GM12878 (cell line): Measurements from ENCODE around the gene GREM1. TPM values are rescaled to one million over a fixed set of nuclear protein-coding genes. Genes with fewer than 3 reads are reported as not detected.

Source experiments
- ATAC-seq: fragments of 200-7000 bp; cut with Tn5 transposase; 3 replicates; pipeline ENCODE4 v1.9.1; 2020; ENCODE audit warnings: mild to moderate bottlenecking, moderate library complexity
- BruUV-seq: library from RNA; stranded (reverse); fragments of 400-500 nt; replicated peaks from 2 replicates; lab custom pipeline; 2021; lab: Mats Ljungman, UMichigan
- CTCF ChIA-PET: fragments of 300-600 bp; sonication (Branson Sonifier 250); formaldehyde crosslinking; extraction: SDS; loops from one replicate; lab custom pipeline; 2021; ENCODE audit warnings: inconsistent platforms; lab: Yijun Ruan, JAX
- POLR2A ChIA-PET: fragments of 350-600 bp; formaldehyde crosslinking; extraction: SDS; loops from one replicate; lab custom pipeline; 2021; ENCODE audit warnings: inconsistent platforms; lab: Charles Lee
- RAD21 ChIA-PET: fragments of 300-600 bp; sonication (Branson Sonifier 250); formaldehyde crosslinking; loops from one replicate; lab custom pipeline; 2023; ENCODE audit warnings: antibody characterized with exemption; ENCODE audit not compliant: unreplicated experiment; lab: Charles Lee
- SMC1A ChIA-PET: fragments of 300-600 bp; sonication (Branson Sonifier 250); formaldehyde crosslinking; loops from one replicate; lab custom pipeline; 2023; ENCODE audit not compliant: unreplicated experiment, uncharacterized antibody; lab: Charles Lee
- DNase-seq: peaks from one replicate; pipeline ENCODE4 v3.0.0-alpha.2; 2011; ENCODE audit warnings: low read depth, low spot score
- FAIRE-seq: peaks from 3 replicates; lab custom pipeline; 2011; peaks lifted over from hg19 to GRCh38; lab: Jason Lieb, UNC
- H2AFZ ChIP-seq: 2 replicates; pipeline ENCODE4 v1.6.0; 2011; ENCODE audit warnings: low read depth, low read length, control low read depth; ENCODE audit not compliant: control insufficient read depth
- H3K27ac ChIP-seq: 2 replicates; pipeline ENCODE4 v1.5.1; 2011; ENCODE audit warnings: control low read depth; ENCODE audit not compliant: control insufficient read depth, insufficient read depth
- H3K27me3 ChIP-seq, 2 experiments: replicated peaks in 1 of 2; 2 replicates each; pipeline versions ENCODE4 v1.6.0 to v1.6.1; 2011; ENCODE audit warnings: low read length in 1 of 2; ENCODE audit not compliant: control insufficient read depth in 2 of 2, insufficient read depth in 2 of 2
- H3K36me3 ChIP-seq, 2 experiments: 2 replicates each; pipeline ENCODE4 v1.5.1; 2011; ENCODE audit warnings: low read length in 1 of 2; ENCODE audit not compliant: control insufficient read depth in 2 of 2, insufficient read depth in 2 of 2
- H3K4me1 ChIP-seq: 2 replicates; pipeline ENCODE4 v1.6.1; 2011; ENCODE audit warnings: mild to moderate bottlenecking, low read length, moderate library complexity, mixed read lengths; ENCODE audit not compliant: control insufficient read depth, insufficient read depth
- H3K4me2 ChIP-seq: 2 replicates; pipeline ENCODE4 v1.6.0; 2011; ENCODE audit warnings: control low read depth; ENCODE audit not compliant: control insufficient read depth, insufficient read depth
- H3K4me3 ChIP-seq: fragments of 200-600 bp; sonication (generic); 2 replicates; pipeline ENCODE4 v1.5.1; 2016
- H3K79me2 ChIP-seq: 2 replicates; pipeline ENCODE4 v1.6.0; 2011; ENCODE audit warnings: low read length; ENCODE audit not compliant: control insufficient read depth, insufficient read depth
- H3K9ac ChIP-seq: 2 replicates; pipeline ENCODE4 v1.8.0; 2011; ENCODE audit warnings: low read length, control low read depth, mixed read lengths; ENCODE audit not compliant: control insufficient read depth, insufficient read depth
- H3K9me3 ChIP-seq: replicated peaks from 3 replicates; pipeline ENCODE4 v1.5.1; 2011; ENCODE audit warnings: mild to moderate bottlenecking, low read length; ENCODE audit not compliant: control insufficient read depth, insufficient read depth
- H4K20me1 ChIP-seq: 2 replicates; pipeline ENCODE4 v1.6.0; 2011; ENCODE audit not compliant: control insufficient read depth, insufficient read depth
- BRCA1 ChIP-seq: IDR thresholded peaks from 2 replicates; pipeline ENCODE4 v1.6.1; 2011; ENCODE audit warnings: low read depth, low read length, improper control_type of control experiment
- CHD1 ChIP-seq: IDR thresholded peaks from 2 replicates; pipeline ENCODE4 v1.6.1; 2012; ENCODE audit warnings: low read depth, low read length, improper control_type of control experiment
- NKRF ChIP-seq: fragments of 450-650 bp; conservative IDR thresholded peaks from 2 replicates; pipeline ENCODE4 v1.6.1; 2017; ENCODE audit warnings: mild to moderate bottlenecking, moderate library complexity
- NR2F1 ChIP-seq: fragments of 450-650 bp; conservative IDR thresholded peaks from 2 replicates; pipeline ENCODE4 v1.6.1; 2017; ENCODE audit warnings: mild to moderate bottlenecking
- SREBF1 ChIP-seq: IDR thresholded peaks from 2 replicates; pipeline ENCODE4 v1.6.1; 2012; ENCODE audit warnings: mild to moderate bottlenecking, low read length
- TCF12 ChIP-seq: IDR thresholded peaks from 2 replicates; pipeline ENCODE4 v1.6.1; 2011; ENCODE audit warnings: low read depth, mild to moderate bottlenecking, low read length
- ZBTB40 ChIP-seq: fragments of 450-650 bp; IDR thresholded peaks from 2 replicates; pipeline ENCODE4 v1.6.1; 2016; ENCODE audit warnings: mild to moderate bottlenecking, moderate library complexity, borderline replicate concordance
- WGBS: methylation state at CpG from one replicate; pipeline ENCODE4 v1.1.6; 2016; ENCODE audit warnings: low lambda C conversion rate; ENCODE audit not compliant: insufficient replicate concordance, insufficient coverage; ENCODE audit errors: missing lambda C conversion rate; 5-methylcytosine and 5-hydroxymethylcytosine counted together
- in situ Hi-C: fragments of 300-500 bp; cut with MboI; formaldehyde crosslinking; loops from 9 replicates; pipeline ENCODE4 v1.14.3; 2018; ENCODE audit warnings: mixed read lengths
- intact Hi-C: fragments of 100-400 bp; cut with micrococcal nuclease; formaldehyde crosslinking; loops from one replicate; pipeline ENCODE4 v1.14.2; 2022; ENCODE audit not compliant: unreplicated experiment
- polyA plus RNA-seq, 11 experiments: library from polyadenylated mRNA; depleted of rRNA in 4 of 11; unstranded in 6 of 11; stranded (reverse) in 5 of 11; fragments of >200 nt; fragmentation: Nextera tagmentation in 4 of 11; fragmentation: Illumina TruSeq in 1 of 11; extraction: Ambion mirVana in 4 of 11; extraction: Trizol in 1 of 11; gene quantifications; 1 replicate in 1 of 11; 2 replicates in 10 of 11; pipeline versions ENCODE4 v1.2.1 to v1.2.3, GENCODE V29; 2011 to 2016; ENCODE audit warnings: inconsistent platforms in 2 of 11, missing spikeins in 2 of 11, low read depth in 1 of 11
- total RNA-seq, 4 experiments: library from RNA; depleted of rRNA in 3 of 4; stranded (reverse); fragments of >200 nt in 3 of 4; fragmentation: Illumina TruSeq in 1 of 4; extraction: Trizol in 1 of 4; gene quantifications; 2 replicates each; pipeline versions ENCODE4 v1.2.1 to v1.2.3, GENCODE V29; 2013 to 2021

The GREM1 gene
- total and polyA plus RNA-seq, 10 of the 15 experiments (the other 5 are each of a cell fraction or from before 2014, with no cell fraction given), result 0.08 to 0.36 (median 0.08) TPM; not detected in 7

- TF ChIP-seq ZBTB40, result no peak
- no peak for TF ChIP-seq NR2F1
- no peak for TF ChIP-seq SREBF1
- no peak for TF ChIP-seq TCF12
These were observed 72.7 kb downstream of the GREM1 start (continued) for GRCh38 chr15:32790352-32790999.

- ATAC-seq, result no peak
- Histone ChIP-seq H3K79me2 (no peaks in the 10 kb centered on the region), H3K36me3 (no peaks in the 10 kb centered on the region), H3K9me3 (no peaks in the 10 kb centered on the region), H3K9ac (no peak overlapping the region), H3K27ac (no peak overlapping the region), H3K4me3 (no peak overlapping the region), H3K27me3 (peaks cover 0 to 2% of the 10 kb centered on the region in 2 experiments; a peak in 2 of 4 replicates), H3K4me2 (no peak overlapping the region), H2AFZ (no peak overlapping the region), H3K4me1 (no peaks in the 10 kb centered on the region), H4K20me1 (no peaks in the 10 kb centered on the region)
- WGBS, result 0% methylated on average over 2 of the region's 2 CpGs
- intact Hi-C loops, result loop anchor here (10.0 kb wide), 1 partner anchor 48 kb away; no protein-coding TSS in a partner anchor
- FAIRE-seq, result no peak
- ChIA-PET RAD21 (no interaction called here), CTCF (no interaction called here), SMC1A (no interaction called here), POLR2A (no interaction called here)
- TF ChIP-seq NKRF (no peak), BRCA1 (no peak), CHD1 (no peak)
- no peak for DNase-seq
- in situ Hi-C loops, result no loop called here
- BruUV-seq, result no TSS peak
These were observed 74.6 kb downstream of the GREM1 start for GRCh38 chr15:32792436-32792835.

Other genes with a start within 250 kb of the GREM1 start
- 0.17 and 0.71 TPM in 2 replicates for gene GOLGA8N, start 124.5 kb upstream of the GREM1 start, total RNA-seq (2014; rRNA removed)
- gene GOLGA8N, start 124.5 kb upstream of the GREM1 start, total RNA-seq (2014; rRNA removed; fragmentation: Illumina TruSeq; extraction: Trizol), result 0.13 and 0.23 TPM in 2 replicates
- 0.27 and 0.33 TPM in 2 replicates for gene GOLGA8N, start 124.5 kb upstream of the GREM1 start, total RNA-seq (2021)
- gene GOLGA8N, start 124.5 kb upstream of the GREM1 start, polyA plus RNA-seq (2011; rRNA removed), result 0.23 and 0.36 TPM in 2 replicates
- gene GOLGA8N, start 124.5 kb upstream of the GREM1 start, polyA plus RNA-seq (2014; fragmentation: Illumina TruSeq; extraction: Trizol), result 0.13 and 0.44 TPM in 2 replicates
- under 1 TPM; 0.02 to 0.05 TPM for gene GOLGA8N, start 124.5 kb upstream of the GREM1 start, polyA plus RNA-seq (2014; fragmentation: Nextera tagmentation; extraction: Ambion mirVana)
- gene GOLGA8N, start 124.5 kb upstream of the GREM1 start, polyA plus RNA-seq (2014; rRNA removed), result 0.13 and 0.22 TPM in 2 replicates
- gene GOLGA8N, start 124.5 kb upstream of the GREM1 start, polyA plus RNA-seq (2016; fragmentation: Nextera tagmentation; extraction: Ambion mirVana), result under 1 TPM; 0.23 to 0.30 TPM
- 30.6 and 35.9 TPM in 2 replicates for gene ARHGAP11A, start 102.5 kb upstream of the GREM1 start, total RNA-seq (2014; rRNA removed)
- 42.8 and 44.9 TPM in 2 replicates for gene ARHGAP11A, start 102.5 kb upstream of the GREM1 start, total RNA-seq (2014; rRNA removed; fragmentation: Illumina TruSeq; extraction: Trizol)
- gene ARHGAP11A, start 102.5 kb upstream of the GREM1 start, total RNA-seq (2021), result 52.1 and 53.6 TPM in 2 replicates
- 23.6 and 38.0 TPM in 2 replicates for gene ARHGAP11A, start 102.5 kb upstream of the GREM1 start, polyA plus RNA-seq (2011; rRNA removed)
- gene ARHGAP11A, start 102.5 kb upstream of the GREM1 start, polyA plus RNA-seq (2014; fragmentation: Illumina TruSeq; extraction: Trizol), result 50.2 and 60.4 TPM in 2 replicates
- 10 to 100 TPM; 12.4 to 16.3 TPM for gene ARHGAP11A, start 102.5 kb upstream of the GREM1 start, polyA plus RNA-seq (2014; fragmentation: Nextera tagmentation; extraction: Ambion mirVana)
- gene ARHGAP11A, start 102.5 kb upstream of the GREM1 start, polyA plus RNA-seq (2014; rRNA removed), result 25.1 and 25.4 TPM in 2 replicates
- 10 to 100 TPM; 42.4 to 45.0 TPM for gene ARHGAP11A, start 102.5 kb upstream of the GREM1 start, polyA plus RNA-seq (2016; fragmentation: Nextera tagmentation; extraction: Ambion mirVana)
- gene SCG5, start 76.3 kb upstream of the GREM1 start, total RNA-seq (2014; rRNA removed), result 0.62 and 0.65 TPM in 2 replicates
- 0.49 and 0.97 TPM in 2 replicates for gene SCG5, start 76.3 kb upstream of the GREM1 start, total RNA-seq (2014; rRNA removed; fragmentation: Illumina TruSeq; extraction: Trizol)
- gene SCG5, start 76.3 kb upstream of the GREM1 start, total RNA-seq (2021), result 0.53 and 0.62 TPM in 2 replicates
- gene SCG5, start 76.3 kb upstream of the GREM1 start, polyA plus RNA-seq (2011; rRNA removed), result 0.26 and 0.46 TPM in 2 replicates
- 0.13 and 0.41 TPM in 2 replicates for gene SCG5, start 76.3 kb upstream of the GREM1 start, polyA plus RNA-seq (2014; fragmentation: Illumina TruSeq; extraction: Trizol)
- gene SCG5, start 76.3 kb upstream of the GREM1 start, polyA plus RNA-seq (2014; fragmentation: Nextera tagmentation; extraction: Ambion mirVana), result under 1 TPM; 0.34 to 0.35 TPM
- 0.37 and 0.47 TPM in 2 replicates for gene SCG5, start 76.3 kb upstream of the GREM1 start, polyA plus RNA-seq (2014; rRNA removed)
- under 1 TPM; 0.50 to 0.62 TPM for gene SCG5, start 76.3 kb upstream of the GREM1 start, polyA plus RNA-seq (2016; fragmentation: Nextera tagmentation; extraction: Ambion mirVana)